Inflammatory macrophage (primary cell): Measurements from ENCODE around the gene LINC00632.

ENCODE experiments used
- DNase-seq, 2 donors: peaks; one replicate each; pipeline ENCODE4 v3.0.0-alpha.2; 2020 to 2022

Gene LINC00632

GRCh38 chrX:140765043-140765784 is 55.7 kb downstream of the LINC00632 start:
- DNase-seq = no peak

- DNase-seq = peak; percentile 21 to 34
Measured at GRCh38 chrX:140766024-140766611, 56.6 kb downstream of the LINC00632 start.

GRCh38 chrX:140767646-140768045 is 58.1 kb downstream of the LINC00632 start:
- no peak for DNase-seq

GRCh38 chrX:140775211-140775610 is 65.7 kb downstream of the LINC00632 start:
- no peak for DNase-seq

- DNase-seq = no peak
Measured at GRCh38 chrX:140776320-140776719, 66.8 kb downstream of the LINC00632 start.

- no peak for DNase-seq
Measured at GRCh38 chrX:140794642-140795041, 85.1 kb downstream of the LINC00632 start.

GRCh38 chrX:140799216-140799615 is 89.7 kb downstream of the LINC00632 start:
- no peak for DNase-seq

GRCh38 chrX:140804292-140804691 is 94.7 kb downstream of the LINC00632 start:
- no peak for DNase-seq

- DNase-seq = no peak
Measured at GRCh38 chrX:140815868-140816267, 106.3 kb downstream of the LINC00632 start.

GRCh38 chrX:140817943-140818342 is 108.4 kb downstream of the LINC00632 start:
- peak in 1 of 2 donors; percentile 2 for DNase-seq

GRCh38 chrX:140821280-140821679 is 111.7 kb downstream of the LINC00632 start:
- no peak for DNase-seq

GRCh38 chrX:140822184-140822583 is 112.6 kb downstream of the LINC00632 start:
- DNase-seq = no peak

GRCh38 chrX:140822861-140823260 is 113.3 kb downstream of the LINC00632 start:
- no peak for DNase-seq

GRCh38 chrX:140836874-140837273 is 127.3 kb downstream of the LINC00632 start:
- DNase-seq = no peak
